Activated CD4-positive, CD25-positive, alpha-beta regulatory T cell treated with anti-CD3 and anti-CD28 coated beads, Interleukin-2, amount 50 U/mL, for 24 hours (primary cell): ENCODE data around the gene ZSCAN2.
A peak's percentile ranks its signal among the peaks of the same experiment; 100 is the strongest.
"Not testable (repeated sequence)": the region's sequence is repeated elsewhere in the genome, so short reads cannot be mapped to it uniquely, and the experiment has no call there.

Source experiments
- ATAC-seq, 2 donors: fragments of 150-1000 bp; cut with Tn5 transposase; one replicate each; pipeline ENCODE4 v1.10.0; 2021; ENCODE audit warnings: mild to moderate bottlenecking in 1 of 2, moderate library complexity in 1 of 2

Gene ZSCAN2

DNA sequence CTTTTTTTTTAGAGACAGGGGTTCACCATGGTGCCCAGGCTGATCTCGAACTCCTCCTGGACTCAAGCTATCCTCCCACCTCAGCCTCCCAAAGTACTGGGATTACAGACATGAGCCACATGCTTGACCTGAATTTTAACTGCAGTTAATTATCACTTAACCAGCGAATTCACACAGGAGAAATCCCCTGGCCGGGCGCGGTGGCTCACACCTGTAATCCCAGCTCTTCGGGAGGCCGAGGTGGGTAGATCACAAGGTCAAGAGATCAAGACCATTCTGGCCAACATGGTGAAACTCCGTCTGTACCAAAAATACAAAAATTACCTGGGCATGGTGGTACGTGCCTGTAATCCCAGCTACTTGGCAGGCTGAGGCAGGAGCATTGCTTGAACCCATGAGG is 41.1 kb downstream of the ZSCAN2 start:
- not testable (repeated sequence) for ATAC-seq

DNA sequence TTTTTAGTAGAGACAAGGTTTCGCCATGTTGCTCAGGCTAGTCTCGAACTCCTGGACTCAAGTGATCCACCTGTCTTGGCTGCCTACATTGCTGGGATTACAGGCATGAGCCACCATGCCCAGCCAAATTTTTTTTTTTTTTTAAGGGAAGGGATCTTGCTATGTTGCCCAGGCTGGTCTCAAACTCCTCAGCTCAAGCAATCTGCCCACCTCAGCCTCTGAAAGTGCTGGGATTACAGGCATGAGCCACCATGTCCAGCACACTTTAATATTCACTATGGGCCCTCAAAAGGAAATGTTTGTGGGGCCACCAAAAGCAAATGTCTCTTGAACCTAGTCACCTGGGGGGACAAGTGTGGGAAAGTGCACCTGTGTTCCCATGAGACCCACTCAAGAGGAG is 41.8 kb downstream of the ZSCAN2 start:
- not testable (repeated sequence) for ATAC-seq

DNA sequence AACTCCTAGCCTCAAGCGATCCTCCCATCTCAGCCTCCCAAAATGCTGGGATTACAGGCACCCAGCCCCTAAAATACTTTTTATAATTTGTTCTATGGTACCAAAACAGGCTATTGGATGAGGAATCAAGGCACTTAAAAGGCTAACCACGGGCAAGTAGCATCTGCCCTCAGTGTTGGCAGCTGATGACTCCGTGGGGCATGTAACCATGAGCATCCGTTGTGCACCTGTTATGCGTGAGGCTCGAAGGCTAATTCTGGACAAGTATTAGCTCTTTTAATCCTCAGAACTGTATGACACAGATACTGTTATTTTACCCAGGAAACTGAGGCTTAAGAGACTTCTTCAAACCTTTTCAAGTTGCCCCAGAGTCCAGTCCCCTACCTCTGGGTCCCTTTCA is 43.0 kb downstream of the ZSCAN2 start:
- ATAC-seq, result no peak

DNA sequence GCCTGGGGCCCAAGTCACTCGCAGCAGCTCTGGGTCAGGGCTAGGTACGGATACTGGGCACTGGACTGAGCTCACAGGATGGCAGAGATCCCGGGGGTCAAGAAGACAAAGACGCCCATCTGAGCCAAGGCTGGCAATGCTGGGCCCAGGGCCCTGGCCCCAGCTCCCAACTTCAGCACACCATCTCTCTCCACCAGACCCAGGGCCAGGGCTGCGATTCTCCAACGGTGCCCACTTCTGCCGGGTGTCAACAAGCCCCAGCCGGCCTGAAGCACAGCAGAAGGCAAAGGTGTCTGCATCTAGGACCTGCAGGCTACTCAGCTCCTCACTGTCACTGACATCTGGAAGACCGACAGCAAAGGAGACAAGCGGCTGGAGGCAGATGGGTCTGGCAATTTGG is 44.7 kb downstream of the ZSCAN2 start:
- ATAC-seq, result no peak

DNA sequence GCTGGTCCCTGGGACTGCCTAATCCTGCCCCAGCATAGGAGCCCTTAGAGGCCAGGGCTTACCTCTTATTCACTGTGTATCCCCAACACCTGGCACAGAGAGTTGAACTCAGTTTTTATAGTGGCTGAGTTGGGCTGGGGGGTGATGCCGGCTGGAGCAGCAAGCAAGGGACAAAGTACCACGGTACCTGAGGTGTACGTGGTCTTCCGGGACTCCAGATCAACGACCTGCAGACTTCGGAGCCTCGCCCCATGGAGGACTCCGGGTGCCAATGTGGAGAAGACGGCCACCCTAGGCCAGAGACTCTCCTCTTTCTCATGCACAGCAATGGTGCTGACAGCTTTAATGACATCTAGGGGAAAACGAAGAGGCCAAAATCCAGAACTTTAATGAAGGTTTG is 45.2 kb downstream of the ZSCAN2 start:
- ATAC-seq, result no peak

DNA sequence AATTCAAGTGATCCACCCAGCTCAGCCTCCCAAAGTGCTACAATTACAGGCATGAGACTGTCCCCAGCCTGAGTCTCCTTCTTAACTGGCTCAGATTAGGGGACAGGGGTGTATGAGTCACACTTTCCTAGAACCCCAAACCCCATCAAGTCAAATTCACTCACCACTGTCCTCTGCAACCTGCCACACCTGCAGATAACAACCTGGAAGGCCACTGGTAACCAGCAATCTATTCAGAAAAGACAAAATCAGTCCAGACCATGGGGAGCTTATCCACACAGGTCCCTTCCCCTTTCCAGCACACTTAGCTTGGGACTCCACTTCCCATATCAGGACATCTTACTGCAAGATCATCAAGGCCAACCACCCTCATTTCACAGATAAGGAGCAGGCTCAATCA is 46.9 kb downstream of the ZSCAN2 start:
- ATAC-seq, result no peak

DNA sequence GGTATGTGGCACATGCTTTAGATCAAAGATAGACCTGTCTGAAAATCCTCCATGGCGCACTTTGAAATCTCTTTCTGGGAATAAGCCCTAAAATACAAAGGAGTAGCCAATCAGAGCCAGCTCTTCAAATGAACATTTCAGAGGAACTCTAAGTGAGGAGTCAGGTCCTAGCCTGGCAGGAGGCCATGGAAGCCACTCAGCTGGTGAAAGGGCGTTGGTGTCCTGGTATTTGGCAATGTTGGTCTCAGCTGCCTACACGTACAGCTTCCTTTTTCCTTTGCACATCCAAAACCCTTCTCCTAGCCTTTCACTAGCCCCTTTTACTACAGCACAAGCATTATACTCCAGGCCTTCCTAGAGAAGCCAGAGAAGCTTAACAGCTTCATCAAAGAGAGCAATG is 47.7 kb downstream of the ZSCAN2 start:
- no peak for ATAC-seq

DNA sequence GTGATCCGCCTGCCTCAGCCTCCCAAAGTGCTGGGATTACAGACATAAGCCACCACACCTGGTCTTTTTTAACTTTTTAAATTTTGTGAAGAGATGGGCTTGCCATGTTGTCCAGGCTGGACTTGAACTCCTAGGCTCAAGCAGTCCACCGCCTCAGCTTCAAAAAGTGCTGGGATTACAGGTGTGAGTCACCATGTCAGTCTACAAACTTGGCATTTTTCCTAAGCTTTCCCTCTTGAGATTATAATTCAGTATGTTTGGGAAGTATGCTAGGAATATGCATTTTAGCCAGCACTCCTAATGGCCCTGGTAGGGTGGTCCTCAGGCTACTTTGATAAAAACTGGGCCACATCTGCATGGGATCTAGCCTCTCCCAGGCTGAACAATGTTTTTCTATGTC is 48.9 kb downstream of the ZSCAN2 start:
- ATAC-seq, result no peak

DNA sequence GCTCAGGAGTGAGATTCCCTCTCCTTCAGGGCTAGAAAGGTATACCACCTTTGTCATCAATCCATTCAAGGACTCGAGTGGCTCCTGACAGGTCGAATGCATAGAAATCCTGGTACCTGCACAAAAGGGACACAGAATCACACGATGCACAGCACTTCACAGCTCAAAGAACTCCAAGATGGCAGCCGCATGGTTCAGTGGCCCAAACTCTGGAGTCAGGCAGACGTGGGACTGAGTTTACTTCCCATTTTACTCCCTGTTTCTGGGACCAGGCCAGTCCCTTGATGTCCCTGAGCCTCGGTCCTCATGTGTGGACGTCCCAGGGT is 52.7 kb downstream of the ZSCAN2 start:
- ATAC-seq, result no peak

DNA sequence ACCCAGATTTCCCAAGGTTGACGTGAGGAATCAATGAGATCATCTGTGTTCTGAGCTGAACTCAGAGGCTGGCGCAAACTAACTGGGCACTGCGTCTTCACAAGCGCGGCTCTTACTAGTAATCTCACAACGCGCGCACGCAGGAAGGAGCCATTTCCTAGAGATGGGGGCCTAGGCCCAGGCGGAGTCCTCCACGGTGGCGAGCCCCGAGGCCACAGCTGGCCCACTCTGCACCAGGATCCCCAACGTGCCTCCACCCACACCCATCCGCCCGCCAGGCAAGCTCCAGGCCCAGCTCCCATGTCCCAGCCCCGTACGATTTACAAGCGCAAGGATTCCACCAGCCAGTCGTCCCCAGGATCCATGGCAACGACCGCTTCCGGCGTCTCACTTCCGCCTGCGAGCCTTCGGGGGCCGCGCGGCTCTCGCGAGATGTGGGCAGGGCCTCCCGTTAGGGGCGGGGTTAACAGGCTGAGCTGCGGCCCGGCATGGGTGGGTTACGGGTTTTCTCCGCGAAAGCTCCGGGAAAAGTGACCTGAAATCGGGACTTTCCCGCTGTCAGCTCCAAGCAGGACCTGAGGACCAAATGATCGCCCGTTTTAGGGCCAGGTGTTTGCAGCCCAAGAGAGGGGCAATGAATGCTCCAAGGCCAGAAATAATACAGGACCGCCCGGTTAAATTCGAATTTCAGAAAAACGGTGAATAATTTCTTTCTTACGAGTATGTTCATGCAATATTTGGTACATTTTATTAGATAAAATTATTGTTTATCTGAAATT is 53.3 kb downstream of the ZSCAN2 start, which contains the start of gene WDR73:
Gene WDR73 (minus strand): TSS at position 374 of the 779 bp plus-strand sequence. CDS start 9 bp downstream, at position 365.
- ATAC-seq, result peak; percentile 79 to 81

DNA sequence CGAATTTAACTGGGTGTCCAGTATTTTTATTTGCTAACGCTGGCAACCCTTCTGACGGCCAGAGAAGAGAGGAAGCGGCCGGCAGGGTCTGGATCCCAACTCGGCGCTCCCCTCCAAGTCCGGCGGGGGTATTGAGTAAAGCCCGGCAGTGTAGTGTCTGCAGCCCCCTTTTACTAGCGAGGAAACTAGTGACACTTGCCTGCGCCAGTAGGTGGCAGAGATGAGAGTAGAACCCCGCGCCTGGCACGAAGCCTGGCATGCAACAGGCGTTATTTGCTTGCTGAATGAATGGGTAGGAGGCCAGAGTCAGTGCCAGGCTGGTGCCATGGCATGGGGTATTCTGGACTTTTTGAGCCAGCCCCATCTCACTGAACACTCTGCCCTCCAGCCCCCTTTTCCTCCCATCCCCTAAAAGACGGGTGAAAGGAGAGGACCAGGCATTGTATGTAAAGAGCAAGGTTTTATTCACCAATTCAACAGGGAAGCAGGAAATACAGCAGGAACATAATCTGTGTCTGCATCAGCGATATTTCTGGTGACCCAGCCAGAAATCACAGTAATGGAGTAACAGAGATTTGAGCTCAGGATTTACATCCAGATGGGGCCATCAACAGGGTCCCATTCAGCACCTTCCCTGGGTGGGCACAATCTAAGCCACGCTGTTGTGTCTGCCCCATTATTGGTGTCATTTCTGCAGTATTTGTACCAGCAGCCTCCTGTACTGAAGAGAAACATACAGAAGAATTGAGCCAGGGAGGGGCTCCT is 54.1 kb downstream of the ZSCAN2 start:
- peak; percentile 48 to 53 for ATAC-seq

DNA sequence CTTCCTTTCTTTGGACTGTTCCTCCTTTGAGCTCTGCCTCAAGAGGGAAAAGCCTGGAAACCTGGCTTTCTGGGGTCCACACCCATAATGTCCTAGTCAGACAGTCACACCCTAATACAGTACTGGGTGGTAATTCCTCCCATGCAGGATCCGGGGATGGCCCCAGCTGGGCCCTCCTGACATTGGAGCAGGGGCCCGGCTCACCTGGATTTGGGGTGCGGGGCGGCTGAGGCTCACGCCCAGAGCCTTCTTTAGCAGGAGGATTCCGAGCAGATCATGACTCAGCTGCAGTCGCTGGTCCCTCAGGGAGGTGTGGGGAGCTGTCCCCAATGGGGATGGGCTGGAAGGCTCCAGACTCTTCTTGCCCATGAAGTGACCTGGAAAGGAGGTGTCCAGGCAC is 56.2 kb downstream of the ZSCAN2 start:
- no peak for ATAC-seq

DNA sequence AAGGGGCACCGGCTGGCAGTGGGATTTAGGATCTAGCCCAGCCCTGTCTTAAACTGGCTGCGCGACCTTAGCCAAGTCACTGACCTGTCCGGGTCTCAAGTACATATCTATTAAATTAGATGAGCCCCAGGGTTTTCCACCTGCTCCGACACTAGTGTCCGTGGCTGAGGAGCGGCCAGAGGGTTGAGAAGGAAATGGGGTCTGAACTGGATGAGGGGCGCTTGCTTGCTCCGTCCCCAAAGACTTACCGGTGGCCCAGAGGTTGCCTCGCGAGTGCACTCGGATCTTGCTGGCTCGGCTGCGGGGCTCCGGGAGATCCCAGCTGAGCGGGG is 56.9 kb downstream of the ZSCAN2 start:
- ATAC-seq, result no peak

DNA sequence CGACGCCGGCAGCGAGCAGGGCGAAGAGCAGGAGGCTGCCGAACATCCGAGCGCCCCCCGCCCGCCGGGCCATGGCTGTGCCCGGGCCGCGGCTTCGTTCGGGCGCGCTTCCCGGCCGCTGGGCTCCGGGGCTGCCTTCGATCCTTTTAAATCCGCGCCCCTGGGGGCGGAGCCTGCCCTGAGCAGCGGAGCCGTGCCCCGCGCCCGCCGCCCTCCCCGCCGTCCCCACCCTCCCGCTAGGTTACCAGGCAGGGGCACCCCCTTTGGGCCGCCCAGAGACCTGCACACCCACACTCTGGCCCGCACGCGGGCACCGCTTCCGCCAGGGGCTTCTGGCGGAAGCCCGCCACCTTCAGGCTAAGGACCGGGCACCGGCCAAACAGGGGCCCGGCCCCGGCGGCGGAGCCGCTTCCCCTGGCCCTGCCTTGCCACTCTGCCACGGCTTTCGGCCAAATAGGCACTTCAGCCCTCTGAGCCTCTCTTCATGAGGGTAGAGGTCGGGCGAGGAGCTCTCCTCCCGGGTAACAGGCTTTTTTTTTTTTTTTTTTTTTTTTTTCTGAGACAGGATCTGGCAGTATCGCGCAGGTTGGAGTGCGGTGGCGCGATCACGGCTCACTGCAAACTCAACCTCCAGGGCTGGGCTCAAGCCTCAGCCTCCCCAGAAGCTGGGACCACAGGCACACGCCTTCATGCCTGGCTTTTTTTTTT is 57.4 kb downstream of the ZSCAN2 start, which contains the start of gene NMB:
Gene NMB (minus strand): TSS at position 120 of the 708 bp plus-strand sequence. CDS start 47 bp downstream, at position 73.
- peak; percentile 75 for ATAC-seq

DNA sequence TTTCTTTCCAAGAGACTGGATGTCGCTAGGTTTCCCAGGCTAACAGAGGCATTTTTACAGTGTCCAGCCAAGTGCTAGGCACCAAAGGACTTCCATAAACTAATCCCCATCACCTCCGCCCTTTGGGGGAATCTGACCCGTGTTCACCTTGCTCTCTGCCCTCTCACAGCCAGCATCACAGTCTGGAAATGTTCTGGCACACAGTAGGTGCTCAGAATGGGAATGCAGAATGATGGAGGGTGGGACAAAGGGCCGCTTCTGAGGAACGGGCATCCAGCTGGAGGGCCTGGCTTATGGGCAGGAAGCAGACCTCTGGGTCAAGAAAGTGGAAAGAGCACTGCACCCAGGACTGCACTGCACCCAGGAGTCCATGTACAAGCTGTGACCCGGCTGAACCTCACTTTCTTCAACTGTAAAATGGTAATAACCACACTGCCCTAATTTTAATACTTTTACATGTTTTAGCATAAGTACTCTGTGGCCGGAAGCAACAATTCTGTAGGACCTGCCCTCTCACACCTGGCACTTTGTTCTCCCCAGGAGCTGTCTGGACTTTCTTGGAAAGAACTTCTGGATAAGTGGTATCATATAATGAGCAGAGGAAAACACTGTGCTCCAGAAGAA is 58.1 kb downstream of the ZSCAN2 start:
- ATAC-seq, result no peak

DNA sequence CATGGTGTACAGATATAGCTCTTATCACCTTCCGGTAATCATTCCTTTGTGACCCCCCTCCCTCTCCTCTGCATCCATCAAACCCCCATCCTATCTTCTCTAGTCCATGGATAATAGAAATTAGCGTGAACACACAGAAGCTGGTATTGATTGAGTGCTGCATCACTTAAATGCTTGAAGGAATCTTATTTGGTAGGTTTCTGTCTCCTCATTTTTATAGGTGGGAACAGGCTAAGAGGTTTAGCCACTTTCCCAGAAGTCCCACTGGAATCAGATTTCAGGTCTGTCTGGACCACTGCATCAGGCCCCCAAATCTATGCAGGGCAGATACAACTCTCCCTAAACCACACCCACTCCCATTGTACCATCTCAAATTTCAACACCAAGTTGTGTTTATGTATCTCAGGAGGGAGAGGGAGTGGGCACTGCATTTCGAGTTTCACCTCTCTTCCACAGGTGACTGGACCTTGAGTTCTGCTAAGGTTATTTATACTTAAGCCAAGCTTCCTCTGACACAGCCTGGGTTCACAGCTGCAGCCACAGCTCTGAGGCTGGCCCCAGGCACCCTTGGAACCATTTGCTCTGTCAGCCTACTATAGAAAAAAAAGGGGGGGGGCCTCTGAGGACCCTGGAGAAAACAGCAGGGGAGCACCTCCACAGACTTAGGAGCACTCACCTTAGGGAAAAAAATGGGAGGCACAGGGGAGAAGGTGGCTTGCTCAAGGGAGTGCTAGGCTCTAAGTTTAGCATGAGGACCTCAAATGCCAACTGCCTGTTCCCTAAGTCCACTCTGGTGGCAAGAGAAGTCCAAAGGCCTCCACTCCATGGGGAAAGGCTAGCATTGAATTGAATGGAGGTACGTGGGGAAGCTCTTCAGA is 59.3 kb downstream of the ZSCAN2 start:
- no peak for ATAC-seq

DNA sequence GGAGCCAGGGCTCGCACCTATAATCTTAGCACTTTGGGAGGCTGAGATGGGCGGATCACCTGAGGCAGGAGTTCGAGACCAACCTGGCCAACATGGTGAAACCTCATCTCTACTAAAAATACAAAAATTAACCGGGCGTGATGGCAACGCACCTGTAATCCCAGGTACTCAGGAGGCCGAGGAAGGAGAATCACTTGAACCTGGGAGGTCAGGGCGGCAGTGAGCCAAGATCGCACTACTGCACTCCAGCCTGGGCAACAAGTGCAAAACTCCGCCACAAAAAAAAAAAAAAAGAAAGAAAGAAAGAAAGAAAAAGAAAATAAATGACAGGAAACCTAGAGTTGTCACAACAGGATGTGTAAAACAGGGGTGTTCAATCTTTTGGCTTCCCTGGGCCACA is 60.2 kb downstream of the ZSCAN2 start:
- no peak for ATAC-seq

DNA sequence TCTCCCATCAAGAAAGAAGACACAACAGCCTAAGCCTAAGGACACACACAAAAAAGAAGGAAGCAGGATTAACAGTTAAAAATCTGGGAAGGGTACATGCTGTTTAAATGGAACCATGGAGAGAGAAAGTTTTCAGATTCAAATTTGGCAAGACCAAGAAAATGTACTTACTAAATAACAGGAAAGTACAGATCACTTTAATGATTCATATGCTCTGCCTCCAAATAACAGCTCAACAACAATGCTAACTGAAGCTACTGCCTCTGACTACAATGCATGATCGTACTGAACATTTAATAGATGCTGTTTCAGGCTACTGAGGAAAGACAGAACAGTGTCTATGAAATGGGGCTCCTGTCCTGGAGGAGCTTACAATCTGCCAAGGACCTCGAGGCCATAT is 65.6 kb downstream of the ZSCAN2 start:
- ATAC-seq, result no peak

DNA sequence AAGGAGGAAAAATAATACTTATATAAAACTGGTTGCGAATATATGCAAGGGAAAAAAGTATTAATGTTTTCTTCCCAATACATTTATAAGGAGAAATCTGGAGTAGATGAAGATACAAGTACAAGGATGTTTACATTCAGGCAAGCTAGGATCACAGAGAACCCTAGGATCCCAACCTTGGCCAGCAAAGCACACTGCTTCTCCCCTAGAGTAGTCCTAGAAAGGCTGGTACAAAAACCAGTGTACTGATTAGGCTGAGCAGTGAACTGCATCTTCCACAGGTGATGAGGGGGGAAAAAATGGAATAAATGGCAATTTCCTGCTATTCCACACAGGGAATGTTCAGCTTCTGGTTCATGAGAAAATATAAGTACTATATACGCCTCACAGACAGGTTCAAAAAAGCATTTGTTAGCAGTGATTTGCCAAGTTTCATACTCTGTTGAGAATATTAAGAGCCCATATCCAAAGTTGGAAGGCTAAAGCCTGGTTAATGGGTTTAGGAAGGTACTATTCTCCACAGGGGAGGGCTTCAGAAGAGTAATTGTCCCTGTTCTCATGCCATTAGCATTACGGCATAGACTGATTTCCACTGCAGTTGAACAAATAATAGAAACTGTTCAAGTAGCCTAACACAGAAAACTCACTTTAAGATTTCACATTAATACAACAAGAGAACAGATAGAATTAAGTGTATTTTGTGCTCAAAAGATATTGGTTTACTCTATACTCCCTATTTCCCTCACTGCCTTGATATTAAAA is 67.6 kb downstream of the ZSCAN2 start:
- ATAC-seq, result no peak

DNA sequence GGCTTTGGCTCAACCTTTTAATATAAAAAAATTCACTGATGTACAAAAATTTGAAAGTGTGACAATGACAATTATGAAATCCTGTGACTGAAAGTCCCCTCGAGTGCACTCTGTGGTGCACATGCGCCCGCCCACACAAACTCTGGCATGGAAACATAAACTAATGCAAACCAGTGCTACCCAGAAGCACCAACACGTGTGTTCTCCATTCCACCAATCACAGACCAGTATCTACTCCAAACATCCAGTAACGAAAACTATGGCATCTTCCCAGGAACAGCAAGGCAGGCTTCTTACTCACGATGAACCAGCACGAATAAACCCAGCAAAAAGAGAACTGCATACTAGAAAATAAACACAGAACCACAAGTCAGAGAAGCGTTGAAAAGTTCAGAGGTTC is 68.9 kb downstream of the ZSCAN2 start:
- ATAC-seq, result no peak

DNA sequence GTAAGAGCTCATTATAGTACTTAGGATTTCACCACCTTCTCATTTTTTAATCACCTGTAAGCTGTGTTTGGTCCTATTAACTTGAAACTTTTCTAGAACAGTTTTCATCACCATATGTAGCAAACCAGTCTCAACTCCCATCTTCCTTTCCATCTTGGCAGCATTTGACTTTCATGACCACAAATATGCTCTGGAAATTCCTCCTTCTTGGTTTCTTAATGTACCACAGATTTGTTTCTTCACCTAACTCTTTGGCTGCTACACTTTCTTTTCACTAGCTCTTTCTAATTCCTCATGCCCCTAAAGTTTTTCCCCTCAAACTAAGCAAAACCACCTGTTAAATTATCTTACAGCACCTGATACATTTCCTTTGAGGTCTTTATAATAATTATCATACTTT is 70.4 kb downstream of the ZSCAN2 start:
- ATAC-seq, result no peak
